Keratinocyte (primary cell): ENCODE results near the gene TAF11L5. TPM values are rescaled to one million over a fixed set of nuclear protein-coding genes. Genes with fewer than 3 reads are reported as not detected.
"Not testable (repeated sequence)": the region's sequence is repeated elsewhere in the genome, so short reads cannot be mapped to it uniquely, and the experiment has no call there.

ENCODE experiments used
- DNase-seq: peaks from one replicate; pipeline ENCODE4 v3.0.0-alpha.2; 2011; ENCODE audit warnings: low read depth, missing footprints, low spot score
- FAIRE-seq: peaks from 2 replicates; lab custom pipeline; 2011; peaks lifted over from hg19 to GRCh38; lab: Jason Lieb, UNC
- H2AFZ ChIP-seq: 2 replicates; pipeline ENCODE4 v1.6.0; 2012; ENCODE audit warnings: low read length, control low read depth, inconsistent platforms; ENCODE audit not compliant: control insufficient read depth
- H3K27ac ChIP-seq: 2 replicates; pipeline ENCODE4 v1.5.1; 2011; ENCODE audit warnings: low read length; ENCODE audit not compliant: control insufficient read depth, insufficient read depth
- H3K27me3 ChIP-seq: 3 replicates; pipeline ENCODE4 v1.6.0; 2011; ENCODE audit warnings: low read length; ENCODE audit not compliant: control insufficient read depth, insufficient read depth; ENCODE audit errors: extremely low read depth
- H3K36me3 ChIP-seq, 2 experiments: 2 replicates in 1 of 2; 3 replicates in 1 of 2; pipeline ENCODE4 v1.5.1; 2011; ENCODE audit warnings: low read length in 2 of 2, mild to moderate bottlenecking in 1 of 2; ENCODE audit not compliant: control insufficient read depth in 2 of 2, insufficient read depth in 2 of 2; ENCODE audit errors: extremely low read depth in 1 of 2
- H3K4me1 ChIP-seq: 3 replicates; pipeline ENCODE4 v1.5.1; 2011; ENCODE audit warnings: low read length; ENCODE audit not compliant: control insufficient read depth, insufficient read depth; ENCODE audit errors: extremely low read depth
- H3K4me2 ChIP-seq: 3 replicates; pipeline ENCODE4 v1.6.0; 2011; ENCODE audit warnings: low read depth, low read length; ENCODE audit not compliant: control insufficient read depth, insufficient read depth; ENCODE audit errors: extremely low read depth
- H3K4me3 ChIP-seq, 3 experiments: fragments of 200-600 bp in 1 of 3; sonication (generic) in 1 of 3; 2 replicates in 2 of 3; 3 replicates in 1 of 3; pipeline ENCODE4 v1.5.1; 2011 to 2016; ENCODE audit warnings: low read length in 3 of 3, mild to moderate bottlenecking in 3 of 3, control low read depth in 2 of 3, inconsistent platforms in 1 of 3, low read depth in 1 of 3, mixed read lengths in 1 of 3, mixed run types in 1 of 3, moderate library complexity in 1 of 3; ENCODE audit not compliant: control insufficient read depth in 2 of 3, insufficient read depth in 2 of 3; ENCODE audit errors: extremely low read depth in 1 of 3
- H3K79me2 ChIP-seq: 2 replicates; pipeline ENCODE4 v1.6.0; 2012; ENCODE audit warnings: low read length; ENCODE audit not compliant: control insufficient read depth, insufficient read depth
- H3K9ac ChIP-seq: 3 replicates; pipeline ENCODE4 v1.6.0; 2011; ENCODE audit warnings: low read length; ENCODE audit not compliant: control insufficient read depth, insufficient read depth; ENCODE audit errors: extremely low read depth
- H3K9me1 ChIP-seq: 3 replicates; pipeline ENCODE4 v1.6.0; 2011; ENCODE audit warnings: low read length; ENCODE audit not compliant: control insufficient read depth, insufficient read depth; ENCODE audit errors: extremely low read depth
- H3K9me3 ChIP-seq: 2 replicates; pipeline ENCODE4 v1.5.1; 2012; ENCODE audit warnings: low read depth, low read length; ENCODE audit not compliant: control insufficient read depth
- H4K20me1 ChIP-seq: 3 replicates; pipeline ENCODE4 v1.6.0; 2011; ENCODE audit warnings: low read length; ENCODE audit not compliant: control insufficient read depth, insufficient read depth; ENCODE audit errors: extremely low read depth
- CTCF ChIP-seq, 3 experiments: IDR thresholded peaks in 1 of 3; conservative IDR thresholded peaks in 1 of 3; optimal IDR thresholded peaks in 1 of 3; 2 replicates in 2 of 3; 3 replicates in 1 of 3; pipeline versions ENCODE3 to v1.5.1; 2011; ENCODE audit warnings: low read length in 3 of 3, mild to moderate bottlenecking in 3 of 3, moderate library complexity in 2 of 3, control low read depth in 1 of 3, inconsistent platforms in 1 of 3; ENCODE audit not compliant: insufficient read depth in 2 of 3; ENCODE audit errors: extremely low read depth in 1 of 3
- EZH2 ChIP-seq: IDR thresholded peaks from one replicate; pipeline ENCODE4 v1.6.1; 2012; ENCODE audit warnings: inconsistent platforms, mild to moderate bottlenecking, low read length, moderate library complexity
- dilution Hi-C: fragments of 300-500 bp; cut with MboI; formaldehyde crosslinking; loops from one replicate; pipeline ENCODE4 v1.7.0; 2020; ENCODE audit warnings: low sequenced_read_pairs; ENCODE audit not compliant: extremely low pct_ligation_motif_present
- polyA plus RNA-seq, 5 experiments: library from polyadenylated mRNA; depleted of rRNA in 3 of 5; stranded (reverse) in 3 of 5; stranded (forward) in 1 of 5; unstranded in 1 of 5; fragments of >200 nt; gene quantifications; 1 replicate in 1 of 5; 2 replicates in 3 of 5; 3 replicates in 1 of 5; pipeline versions ENCODE4 v1.2.1 to v1.2.3, GENCODE V29; 2011 to 2012; ENCODE audit warnings: missing spikeins in 2 of 5, low read depth in 1 of 5, low replicate concordance in 1 of 5

Gene TAF11L5
- polyA plus RNA-seq, 1 donor (not counting 4 experiments of a cell fraction or from before 2014, with no cell fraction given) = not detected

DNA sequence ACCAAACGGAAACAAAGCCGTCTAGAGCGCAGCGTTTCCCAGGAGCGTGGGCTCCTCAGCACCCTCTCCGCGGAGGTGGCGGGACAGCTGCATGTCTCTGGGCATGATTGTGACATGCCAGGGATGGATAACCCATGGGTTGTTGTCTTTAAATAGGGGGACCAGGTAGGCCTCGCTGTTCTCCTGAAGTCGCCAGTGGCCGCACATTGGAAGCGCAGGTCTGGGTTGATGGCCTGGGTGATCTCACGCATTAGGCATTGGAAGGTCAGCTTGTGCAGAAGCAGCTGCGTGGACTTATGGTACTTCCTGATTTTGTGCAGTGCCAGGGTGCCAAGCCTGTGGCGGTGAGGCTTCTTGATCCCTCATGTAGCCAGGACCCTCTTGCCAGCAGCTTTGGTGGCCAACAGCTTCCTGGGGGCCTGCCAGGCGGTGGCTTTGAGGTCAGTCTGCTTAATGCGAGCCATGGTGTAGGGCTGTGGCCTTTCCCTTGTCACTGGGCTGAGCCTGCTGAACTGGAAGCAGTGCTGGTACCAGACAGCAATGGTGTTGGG lies 13.2 kb upstream of the TAF11L5 start:
- Histone ChIP-seq H3K9me3 (no peaks in the 10 kb centered on the region), H3K36me3 (no peaks in the 10 kb centered on the region), H3K27ac (no peak overlapping the region), H3K4me2 (no peak overlapping the region), H3K4me3 (no peak overlapping the region), H3K79me2 (no peaks in the 10 kb centered on the region), H2AFZ (no peak overlapping the region), H3K9ac (no peak overlapping the region), H3K27me3 (no peaks in the 10 kb centered on the region), H3K9me1 (no peaks in the 10 kb centered on the region), H3K4me1 (no peaks in the 10 kb centered on the region), H4K20me1 (no peaks in the 10 kb centered on the region)
- DNase-seq (no peak), FAIRE-seq (no peak)
- TF ChIP-seq EZH2 = no peak
- no peak for TF ChIP-seq CTCF (optimal IDR thresholded peaks at IDR 0.05 in 1 of 3, IDR thresholded peaks at IDR 0.05 in 1 of 3, conservative IDR thresholded peaks at IDR 0.05 in 1 of 3; ENCODE audit: extremely low read depth in 1 of 3, insufficient read depth in 2 of 3, low read length in 3 of 3)
- dilution Hi-C loops = no loop called here

DNA sequence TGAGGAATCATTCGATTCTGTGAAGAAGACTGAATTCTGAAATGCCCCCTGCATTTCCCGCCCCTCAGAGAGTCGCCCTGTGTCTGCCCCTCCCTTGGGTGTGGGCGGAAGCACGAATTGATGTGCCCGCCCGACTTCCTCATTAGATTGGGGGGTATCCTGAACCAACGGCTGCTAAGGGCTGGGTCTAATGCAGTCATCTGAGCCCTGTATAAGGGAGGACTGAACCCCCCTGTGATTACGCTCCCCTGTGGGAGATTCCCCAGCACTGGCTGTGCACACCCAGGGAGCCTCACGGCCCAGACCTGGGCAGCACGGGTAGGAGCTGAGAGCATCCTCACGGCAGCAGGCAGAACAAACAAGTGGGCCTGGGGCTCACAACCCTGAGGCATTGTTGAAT lies 7.5 kb upstream of the TAF11L5 start:
- H4K20me1 ChIP-seq, H3K4me3 ChIP-seq, H3K9ac ChIP-seq, H3K4me1 ChIP-seq, H3K27me3 ChIP-seq, H3K27ac ChIP-seq, FAIRE-seq, dilution Hi-C loops, H3K4me2 ChIP-seq, H3K79me2 ChIP-seq, H3K36me3 ChIP-seq, H3K9me3 ChIP-seq, H3K9me1 ChIP-seq, H2AFZ ChIP-seq, DNase-seq: not testable (repeated sequence)

GRCh38 chr5:17518067-17518466 lies 7.0 kb upstream of the TAF11L5 start, which contains the start of gene TAF11L3:
Gene TAF11L3 (plus strand): TSS chr5:17518367.
- dilution Hi-C loops, FAIRE-seq, DNase-seq: not testable (repeated sequence)

GRCh38 chr5:17519508-17519907 lies 5.5 kb upstream of the TAF11L5 start:
- dilution Hi-C loops, H3K4me2 ChIP-seq, H3K9me3 ChIP-seq, H3K4me1 ChIP-seq, DNase-seq, H2AFZ ChIP-seq, H3K27ac ChIP-seq, H3K9ac ChIP-seq, FAIRE-seq, H4K20me1 ChIP-seq, H3K9me1 ChIP-seq, H3K4me3 ChIP-seq, H3K27me3 ChIP-seq, H3K79me2 ChIP-seq, H3K36me3 ChIP-seq: not testable (repeated sequence)

More at GRCh38 chr5:17518067-17518466, 7.0 kb upstream of the TAF11L5 start, which contains the start of gene TAF11L3:
- not testable (repeated sequence) for H3K27ac ChIP-seq, H3K4me1 ChIP-seq, H3K4me3 ChIP-seq, H3K4me2 ChIP-seq, H4K20me1 ChIP-seq, H3K79me2 ChIP-seq, H2AFZ ChIP-seq, H3K27me3 ChIP-seq, H3K9ac ChIP-seq, H3K36me3 ChIP-seq, H3K9me1 ChIP-seq, H3K9me3 ChIP-seq
